Prostate gland (tissue), 2 donors: ENCODE results near the gene NUTM2D.
"Not testable (repeated sequence)": the region's sequence is repeated elsewhere in the genome, so short reads cannot be mapped to it uniquely, and the experiment has no call there.

ENCODE experiments used
- CTCF ChIP-seq, 4 experiments: fragments of 200-600 bp in 2 of 4; fragments of 450-650 bp in 2 of 4; sonication (generic) in 2 of 4; IDR thresholded peaks; 1 replicate in 3 of 4; 2 replicates in 1 of 4; pipeline ENCODE4 v1.5.1; 2016 to 2019; ENCODE audit warnings: antibody characterized with exemption in 4 of 4, mild to moderate bottlenecking in 2 of 4, moderate library complexity in 2 of 4
- POLR2A ChIP-seq: fragments of 450-650 bp; IDR thresholded peaks from one replicate; pipeline ENCODE4 v1.6.1; 2016; ENCODE audit warnings: antibody characterized with exemption, mild to moderate bottlenecking

- not testable (repeated sequence) for TF ChIP-seq CTCF (IDR thresholded peaks at IDR 0.05); POLR2A
Measured at GRCh38 chr10:87374091-87374490, 16.5 kb downstream of the NUTM2D start.
